Right lobe of liver (tissue), 6 donors: Measurements from ENCODE around the gene RYR3. TPM values are rescaled to one million over a fixed set of nuclear protein-coding genes. Genes with fewer than 3 reads are reported as not detected.

Source experiments
- ATAC-seq, 4 donors: fragments of 200-7000 bp; cut with Tn5 transposase; one replicate each; pipeline ENCODE4 v1.9.1; 2020; ENCODE audit warnings: mild to moderate bottlenecking in 4 of 4, moderate library complexity in 4 of 4
- DNase-seq, 3 donors: peaks; one replicate each; pipeline ENCODE4 v3.0.0-alpha.2; 2020
- H3K27ac ChIP-seq, 3 donors: fragments of 200-600 bp; one replicate each; pipeline ENCODE4 v1.8.0; 2022
- H3K27me3 ChIP-seq, 2 donors: fragments of 200-600 bp; one replicate each; pipeline ENCODE4 v1.8.0; 2022
- H3K36me3 ChIP-seq, 4 donors: fragments of 200-600 bp; sonication (generic) in 1 of 4; one replicate each; pipeline versions ENCODE4 v1.5.1 to v1.8.0; 2017 to 2022; ENCODE audit warnings: control low read depth in 1 of 4
- H3K4me1 ChIP-seq, 4 donors: fragments of 200-600 bp; sonication (generic) in 1 of 4; one replicate each; pipeline versions ENCODE4 v1.5.1 to v1.8.0; 2017 to 2022; ENCODE audit warnings: control low read depth in 1 of 4
- H3K4me3 ChIP-seq, 3 donors: fragments of 200-600 bp; one replicate each; pipeline ENCODE4 v1.8.0; 2022
- H3K9me3 ChIP-seq, 4 donors: fragments of 200-600 bp; sonication (generic) in 1 of 4; one replicate each; pipeline versions ENCODE4 v1.5.1 to v1.8.0; 2017 to 2022; ENCODE audit warnings: control low read depth in 1 of 4
- POLR2A ChIP-seq: fragments of 450-650 bp; IDR thresholded peaks from one replicate; pipeline ENCODE4 v1.6.1; 2017; ENCODE audit warnings: antibody characterized with exemption, mild to moderate bottlenecking
- WGBS: methylation state at CpG from one replicate; pipeline ENCODE4 v1.1.6; 2018; ENCODE audit warnings: low coverage, low lambda C conversion rate; ENCODE audit not compliant: insufficient coverage; ENCODE audit errors: missing lambda C conversion rate; 5-methylcytosine and 5-hydroxymethylcytosine counted together
- intact Hi-C, 2 donors: fragments of 100-400 bp; cut with DNase I; formaldehyde crosslinking; loops; one replicate each; pipeline versions ENCODE4 v1.11.2 to v1.14.1; 2022
- total RNA-seq, 6 experiments: library from RNA; depleted of rRNA in 2 of 6; stranded (reverse); fragments of >200 nt in 2 of 6; fragmentation: NEBNext Ultra II Directional in 3 of 6; extraction: Animal tissue kit (Norgen Biotek cat#: 25700) in 3 of 6; gene quantifications; one replicate each; pipeline versions ENCODE4 v1.1.0 to v1.2.4, GENCODE V29; 2016 to 2023
- TF ChIP-seq, protein P1 (sequence below), 4 donors: fragments of 200-600 bp in 3 of 4; fragments of 450-650 bp in 1 of 4; IDR thresholded peaks; one replicate each; pipeline versions ENCODE4 v1.5.1 to v1.8.0; 2016 to 2022; ENCODE audit warnings: antibody characterized with exemption in 4 of 4, mild to moderate bottlenecking in 2 of 4
- donor health status: DM: no; HTN: yes; CAD: no.
- donor health status: DM: no; HTN: no; CAD: no.
- donor health status: DM: no; HTN: no; CAD: no.
- donor health status: DM: no; HTN: yes; CAD: no.
- donor health status: DM: no; HTN: yes; CAD: no.

Gene RYR3
- total RNA-seq, 6 experiments from 2014 or later: under 0.01 to 0.31 (median 0.05) TPM; not detected in 3

DNA sequence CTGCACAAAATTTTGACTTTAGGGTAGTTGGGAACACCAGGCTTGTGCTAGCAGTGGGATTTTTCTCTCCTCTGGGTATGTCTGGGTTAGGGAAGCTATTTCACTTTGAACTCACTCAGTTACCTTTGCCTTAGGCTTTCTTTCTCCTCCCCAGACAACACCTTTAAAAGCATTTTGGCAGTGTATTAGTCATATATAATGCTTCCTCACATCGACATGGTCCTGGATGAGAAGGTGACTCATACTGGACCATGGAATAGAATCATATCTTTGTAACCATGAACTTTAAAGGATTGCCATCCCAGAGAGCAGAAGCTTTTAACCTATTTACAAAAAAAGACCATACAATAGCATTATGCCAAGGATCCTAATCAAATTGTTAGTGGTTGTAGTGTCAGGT is 2.7 kb downstream of the RYR3 start:
- H3K36me3 ChIP-seq: no peaks in the 10 kb centered on the region
- ATAC-seq (no peak), DNase-seq (no peak)
- no peak for TF ChIP-seq POLR2A
- H3K9me3 ChIP-seq: no peaks in the 10 kb centered on the region
- H3K27me3 ChIP-seq: peaks cover 0 to 8% of the 10 kb centered on the region in 2 donors
- intact Hi-C loops: no loop called here
- no peak overlapping the region for H3K4me3 ChIP-seq
- WGBS: 41% methylated on average over 1 of the region's 1 CpG
- H3K4me1 ChIP-seq: no peaks in the 10 kb centered on the region
- no peak overlapping the region for H3K27ac ChIP-seq

DNA sequence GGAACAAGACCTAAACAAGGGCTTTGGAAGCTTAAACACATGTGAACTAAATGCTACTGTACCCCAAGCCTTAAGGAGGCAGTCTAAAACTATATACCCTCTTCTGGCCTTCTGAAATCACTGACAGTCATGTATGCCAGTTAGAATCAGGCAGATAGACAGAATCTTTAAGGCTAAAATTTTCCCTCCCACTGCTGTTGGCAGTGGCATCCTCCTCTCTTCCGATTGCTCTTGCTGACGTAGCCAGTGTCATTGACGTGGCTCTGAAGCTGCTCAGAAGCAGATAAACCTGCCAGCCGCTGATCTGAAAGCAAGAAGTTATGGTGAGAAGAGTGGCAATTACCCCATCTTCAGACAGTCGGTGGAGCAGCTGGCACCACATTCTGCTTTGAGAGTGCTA is 3.3 kb downstream of the RYR3 start:
- no peaks in the 10 kb centered on the region for H3K36me3 ChIP-seq
- DNase-seq (no peak), ATAC-seq (no peak)
- H3K27me3 ChIP-seq: peaks cover 0 to 7% of the 10 kb centered on the region in 2 donors
- H3K4me1 ChIP-seq: no peaks in the 10 kb centered on the region
- H3K27ac ChIP-seq: no peak overlapping the region
- 56% methylated on average over 5 of the region's 5 CpGs for WGBS
- TF ChIP-seq, protein P1, sequence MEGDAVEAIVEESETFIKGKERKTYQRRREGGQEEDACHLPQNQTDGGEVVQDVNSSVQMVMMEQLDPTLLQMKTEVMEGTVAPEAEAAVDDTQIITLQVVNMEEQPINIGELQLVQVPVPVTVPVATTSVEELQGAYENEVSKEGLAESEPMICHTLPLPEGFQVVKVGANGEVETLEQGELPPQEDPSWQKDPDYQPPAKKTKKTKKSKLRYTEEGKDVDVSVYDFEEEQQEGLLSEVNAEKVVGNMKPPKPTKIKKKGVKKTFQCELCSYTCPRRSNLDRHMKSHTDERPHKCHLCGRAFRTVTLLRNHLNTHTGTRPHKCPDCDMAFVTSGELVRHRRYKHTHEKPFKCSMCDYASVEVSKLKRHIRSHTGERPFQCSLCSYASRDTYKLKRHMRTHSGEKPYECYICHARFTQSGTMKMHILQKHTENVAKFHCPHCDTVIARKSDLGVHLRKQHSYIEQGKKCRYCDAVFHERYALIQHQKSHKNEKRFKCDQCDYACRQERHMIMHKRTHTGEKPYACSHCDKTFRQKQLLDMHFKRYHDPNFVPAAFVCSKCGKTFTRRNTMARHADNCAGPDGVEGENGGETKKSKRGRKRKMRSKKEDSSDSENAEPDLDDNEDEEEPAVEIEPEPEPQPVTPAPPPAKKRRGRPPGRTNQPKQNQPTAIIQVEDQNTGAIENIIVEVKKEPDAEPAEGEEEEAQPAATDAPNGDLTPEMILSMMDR (IDR thresholded peaks at IDR 0.05): no peak
- TF ChIP-seq POLR2A: no peak
- no peaks in the 10 kb centered on the region for H3K9me3 ChIP-seq
- no peak overlapping the region for H3K4me3 ChIP-seq
- intact Hi-C loops: no loop called here

DNA sequence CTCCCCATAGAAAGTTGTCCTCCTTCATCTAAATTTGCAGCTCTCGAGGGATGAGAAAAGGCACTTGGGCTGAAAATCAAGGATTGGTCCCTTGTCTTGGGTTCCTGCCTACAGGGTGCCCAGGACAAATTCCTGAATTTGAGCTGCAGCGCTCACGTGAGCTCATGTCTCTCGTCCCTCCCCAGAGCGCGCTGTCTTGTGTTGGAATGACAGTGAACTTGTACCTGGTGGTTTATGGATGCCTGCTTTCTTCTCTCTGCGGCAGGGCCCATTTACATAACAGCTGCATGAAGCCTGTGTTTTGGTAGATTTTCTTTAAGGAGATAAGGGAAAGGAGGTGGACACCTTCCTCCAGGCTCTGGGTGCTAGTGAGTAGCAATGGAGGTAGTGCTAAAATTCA is 4.3 kb downstream of the RYR3 start:
- 89% methylated on average over 5 of the region's 7 CpGs for WGBS
- no peaks in the 10 kb centered on the region for H3K27me3 ChIP-seq
- intact Hi-C loops: loop anchor here in 1 of 2 donors (5.0 kb wide), 1 partner anchor 248 kb away; no protein-coding TSS in a partner anchor
- no peak overlapping the region for H3K4me3 ChIP-seq
- H3K9me3 ChIP-seq: no peaks in the 10 kb centered on the region
- no peak overlapping the region for H3K27ac ChIP-seq
- ATAC-seq: no peak
- H3K4me1 ChIP-seq: no peaks in the 10 kb centered on the region
- TF ChIP-seq, protein P1 (IDR thresholded peaks at IDR 0.05): no peak
- TF ChIP-seq POLR2A: no peak
- no peaks in the 10 kb centered on the region for H3K36me3 ChIP-seq
- DNase-seq: no peak

DNA sequence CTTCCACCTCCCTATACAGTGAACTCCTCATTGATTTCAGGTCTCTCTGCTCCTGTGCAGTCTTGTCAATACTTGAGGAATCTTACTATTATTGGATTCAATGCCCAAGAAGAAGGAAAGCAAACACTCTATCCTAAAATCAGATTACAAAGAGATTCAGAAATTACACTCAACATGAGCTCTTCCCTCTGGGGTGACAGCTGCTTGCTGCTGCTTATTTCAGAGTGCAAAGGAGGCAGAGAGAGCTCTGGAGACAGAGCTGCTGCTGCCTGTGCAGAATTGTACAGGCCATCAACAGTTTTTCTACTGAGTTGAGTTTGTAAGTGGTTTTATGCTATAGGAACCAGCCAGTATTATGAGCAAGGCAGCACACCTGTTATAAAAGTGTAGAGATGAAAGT is 7.1 kb downstream of the RYR3 start:
- no peaks in the 10 kb centered on the region for H3K27me3 ChIP-seq
- ATAC-seq: no peak

DNA sequence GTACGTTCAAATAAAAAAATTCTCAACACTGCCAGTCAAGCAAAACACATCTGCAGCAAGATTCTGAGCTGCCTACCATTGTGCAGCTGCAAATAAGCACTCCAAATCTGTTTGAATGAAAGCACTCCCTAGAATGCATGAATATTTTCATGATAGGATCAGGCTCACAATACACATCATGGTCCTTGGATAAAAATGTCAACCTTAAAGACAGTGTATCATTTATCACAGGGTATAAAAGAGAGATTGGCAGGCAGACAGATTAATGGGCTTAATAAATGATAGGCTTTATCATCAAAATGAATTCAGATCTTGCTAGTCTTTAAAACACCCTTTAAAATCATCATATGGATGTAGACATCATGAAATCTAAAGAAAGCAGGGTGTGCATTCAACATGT is 9.2 kb downstream of the RYR3 start:
- 71% methylated on average over 1 of the region's 1 CpG for WGBS
- no peaks in the 10 kb centered on the region for H3K27me3 ChIP-seq
- no peak overlapping the region for H3K4me3 ChIP-seq
- H3K4me1 ChIP-seq: no peaks in the 10 kb centered on the region
- H3K27ac ChIP-seq: no peak overlapping the region
- H3K9me3 ChIP-seq: no peaks in the 10 kb centered on the region
- intact Hi-C loops: no loop called here
- DNase-seq (no peak), ATAC-seq (no peak)
- no peaks in the 10 kb centered on the region for H3K36me3 ChIP-seq
- no peak for TF ChIP-seq POLR2A
- TF ChIP-seq, protein P1 (IDR thresholded peaks at IDR 0.05): no peak

More for the DNA sequence above, 7.1 kb downstream of the RYR3 start:
- Histone ChIP-seq H3K27ac (no peak overlapping the region), H3K36me3 (no peaks in the 10 kb centered on the region), H3K9me3 (no peaks in the 10 kb centered on the region), H3K4me3 (no peak overlapping the region), H3K4me1 (no peaks in the 10 kb centered on the region)
- intact Hi-C loops: loop anchor here in 1 of 2 donors (5.0 kb wide), 1 partner anchor 251 kb away; no protein-coding TSS in a partner anchor
- no peak for DNase-seq
- TF ChIP-seq, protein P1 (IDR thresholded peaks at IDR 0.05): no peak
- no peak for TF ChIP-seq POLR2A
